Calu3 (cell line): ENCODE results near the gene NOC2L. TPM values are rescaled to one million over a fixed set of nuclear protein-coding genes. Genes with fewer than 3 reads are reported as not detected.

Experiments
- BruUV-seq: library from RNA; stranded (reverse); fragments of 400-500 nt; replicated peaks from 2 replicates; lab custom pipeline; 2021; lab: Mats Ljungman, UMichigan
- CTCF ChIA-PET: fragments of 300-600 bp; sonication (Branson Sonifier 250); formaldehyde crosslinking; loops from one replicate; lab custom pipeline; 2022; ENCODE audit warnings: antibody characterized with exemption; lab: Charles Lee
- DNase-seq: peaks from one replicate; pipeline ENCODE4 v3.0.0; 2022
- H3K27ac Mint-ChIP-seq: one replicate; pipeline ENCODE4 v1.8.0; 2022; ENCODE audit warnings: mixed read lengths; ENCODE audit not compliant: unreplicated experiment
- H3K27me3 Mint-ChIP-seq: one replicate; pipeline ENCODE4 v1.8.0; 2022; ENCODE audit warnings: mixed read lengths; ENCODE audit not compliant: unreplicated experiment
- H3K36me3 Mint-ChIP-seq: one replicate; pipeline ENCODE4 v1.8.0; 2022; ENCODE audit warnings: mild to moderate bottlenecking, moderate library complexity, mixed read lengths; ENCODE audit not compliant: insufficient read depth, unreplicated experiment
- H3K4me1 Mint-ChIP-seq: one replicate; pipeline ENCODE4 v1.8.0; 2022; ENCODE audit warnings: mild to moderate bottlenecking, low read depth, mixed read lengths; ENCODE audit not compliant: unreplicated experiment
- H3K4me3 Mint-ChIP-seq: one replicate; pipeline ENCODE4 v1.8.0; 2022; ENCODE audit warnings: mild to moderate bottlenecking, low read depth, moderate library complexity, mixed read lengths; ENCODE audit not compliant: unreplicated experiment
- H3K9me3 Mint-ChIP-seq: one replicate; pipeline ENCODE4 v1.8.0; 2022; ENCODE audit warnings: low read depth, mixed read lengths; ENCODE audit not compliant: unreplicated experiment
- CTCF ChIP-seq: fragments of 200-600 bp; IDR thresholded peaks from one replicate; pipeline ENCODE4 v1.8.0; 2022; ENCODE audit warnings: antibody characterized with exemption; ENCODE audit not compliant: unreplicated experiment
- intact Hi-C: fragments of 100-400 bp; cut with micrococcal nuclease; formaldehyde crosslinking; loops from one replicate; pipeline ENCODE4 v1.10.0; 2022; ENCODE audit not compliant: unreplicated experiment
- total RNA-seq: library from RNA; stranded (reverse); gene quantifications from 2 replicates; pipeline ENCODE4 v1.2.3, GENCODE V29; 2022

The NOC2L gene
- total RNA-seq, 1 experiment from 2014 or later = 98.6 TPM

GRCh38 chr1:980602-981395, 21.7 kb upstream of the NOC2L start:
- no peak overlapping the region for H3K27ac Mint-ChIP-seq
- BruUV-seq = no TSS peak
- CTCF ChIA-PET = interaction anchor here (0.7 kb wide), 1 partner anchor 21 kb away, joined by 4 read pairs; no protein-coding TSS in a partner anchor
- intact Hi-C loops = no loop called here
- peaks cover 13% of the 10 kb centered on the region for H3K36me3 Mint-ChIP-seq
- no peak overlapping the region for H3K4me3 Mint-ChIP-seq
- peaks cover 12% of the 10 kb centered on the region for H3K4me1 Mint-ChIP-seq
- H3K9me3 Mint-ChIP-seq = no peaks in the 10 kb centered on the region
- no peak for TF ChIP-seq CTCF
- H3K27me3 Mint-ChIP-seq = peaks cover 42% of the 10 kb centered on the region
- no peak for DNase-seq

- DNase-seq = no peak
- no peak overlapping the region for H3K27ac Mint-ChIP-seq
- CTCF ChIA-PET = interaction anchor here (0.7 kb wide), 1 partner anchor 22 kb away, joined by 4 read pairs; no protein-coding TSS in a partner anchor
- no peak overlapping the region for H3K4me3 Mint-ChIP-seq
- BruUV-seq = no TSS peak
- peaks cover 36% of the 10 kb centered on the region for H3K27me3 Mint-ChIP-seq
- H3K4me1 Mint-ChIP-seq = peaks cover 18% of the 10 kb centered on the region
- no peaks in the 10 kb centered on the region for H3K9me3 Mint-ChIP-seq
- H3K36me3 Mint-ChIP-seq = peaks cover 19% of the 10 kb centered on the region
- TF ChIP-seq CTCF = no peak
- intact Hi-C loops = no loop called here
Measured at GRCh38 chr1:980137-980571, 21.1 kb upstream of the NOC2L start.

- no peak for DNase-seq
- Mint-ChIP-seq H3K36me3 (peaks cover 23% of the 10 kb centered on the region), H3K27ac (no peak overlapping the region), H3K9me3 (no peaks in the 10 kb centered on the region), H3K4me1 (peaks cover 18% of the 10 kb centered on the region), H3K4me3 (no peak overlapping the region), H3K27me3 (peaks cover 34% of the 10 kb centered on the region)
- BruUV-seq = no TSS peak
- CTCF ChIA-PET = no interaction called here
- no peak for TF ChIP-seq CTCF
- intact Hi-C loops = no loop called here
Measured at GRCh38 chr1:979744-980072, 20.7 kb upstream of the NOC2L start.

- CTCF ChIA-PET = no interaction called here
- peaks cover 34% of the 10 kb centered on the region for H3K27me3 Mint-ChIP-seq
- no peak overlapping the region for H3K4me3 Mint-ChIP-seq
- intact Hi-C loops = no loop called here
- H3K27ac Mint-ChIP-seq = no peak overlapping the region
- no TSS peak for BruUV-seq
- H3K36me3 Mint-ChIP-seq = peaks cover 24% of the 10 kb centered on the region
- no peaks in the 10 kb centered on the region for H3K9me3 Mint-ChIP-seq
- no peak for DNase-seq
- TF ChIP-seq CTCF = no peak
- peaks cover 18% of the 10 kb centered on the region for H3K4me1 Mint-ChIP-seq
Measured at GRCh38 chr1:978835-979743, 20.0 kb upstream of the NOC2L start.
